Gastrocnemius medialis (tissue), 4 donors: ENCODE results near the gene HSPA6.

ENCODE experiments used
- POLR2A ChIP-seq, 2 donors: fragments of 450-650 bp; IDR thresholded peaks; one replicate each; pipeline ENCODE4 v1.6.1; 2017; ENCODE audit warnings: antibody characterized with exemption in 2 of 2, mild to moderate bottlenecking in 2 of 2, moderate library complexity in 2 of 2
- TF ChIP-seq, protein P1 (sequence below), 5 experiments: fragments of 450-650 bp in 3 of 5; fragments of 200-600 bp in 2 of 5; sonication (generic) in 2 of 5; IDR thresholded peaks in 4 of 5; conservative IDR thresholded peaks in 1 of 5; 1 replicate in 4 of 5; 2 replicates in 1 of 5; pipeline ENCODE4 v1.5.1; 2016 to 2019; ENCODE audit warnings: antibody characterized with exemption in 5 of 5, mild to moderate bottlenecking in 3 of 5, moderate library complexity in 3 of 5

DNA sequence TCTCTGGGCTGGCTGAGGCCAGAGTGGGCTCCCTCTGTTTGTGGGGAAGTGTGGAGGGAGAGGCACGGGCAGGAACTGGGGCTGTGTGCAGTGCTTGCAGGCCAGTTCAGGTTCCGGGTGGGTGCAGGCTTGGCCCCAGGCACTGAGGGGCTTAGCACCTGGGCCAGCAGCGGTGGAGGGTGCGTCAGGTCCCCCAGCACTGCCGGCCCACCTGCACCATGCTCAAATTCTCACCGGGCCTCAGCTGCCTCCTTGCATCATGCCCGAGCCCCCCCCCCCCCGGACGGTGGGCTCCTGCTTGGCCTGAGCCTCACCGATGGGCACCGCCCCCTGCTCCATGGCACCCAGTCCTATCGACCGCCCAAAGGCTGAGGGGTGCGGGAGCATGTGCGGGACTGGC, 45.4 kb upstream of the HSPA6 start:
- TF ChIP-seq, protein P1, sequence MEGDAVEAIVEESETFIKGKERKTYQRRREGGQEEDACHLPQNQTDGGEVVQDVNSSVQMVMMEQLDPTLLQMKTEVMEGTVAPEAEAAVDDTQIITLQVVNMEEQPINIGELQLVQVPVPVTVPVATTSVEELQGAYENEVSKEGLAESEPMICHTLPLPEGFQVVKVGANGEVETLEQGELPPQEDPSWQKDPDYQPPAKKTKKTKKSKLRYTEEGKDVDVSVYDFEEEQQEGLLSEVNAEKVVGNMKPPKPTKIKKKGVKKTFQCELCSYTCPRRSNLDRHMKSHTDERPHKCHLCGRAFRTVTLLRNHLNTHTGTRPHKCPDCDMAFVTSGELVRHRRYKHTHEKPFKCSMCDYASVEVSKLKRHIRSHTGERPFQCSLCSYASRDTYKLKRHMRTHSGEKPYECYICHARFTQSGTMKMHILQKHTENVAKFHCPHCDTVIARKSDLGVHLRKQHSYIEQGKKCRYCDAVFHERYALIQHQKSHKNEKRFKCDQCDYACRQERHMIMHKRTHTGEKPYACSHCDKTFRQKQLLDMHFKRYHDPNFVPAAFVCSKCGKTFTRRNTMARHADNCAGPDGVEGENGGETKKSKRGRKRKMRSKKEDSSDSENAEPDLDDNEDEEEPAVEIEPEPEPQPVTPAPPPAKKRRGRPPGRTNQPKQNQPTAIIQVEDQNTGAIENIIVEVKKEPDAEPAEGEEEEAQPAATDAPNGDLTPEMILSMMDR (IDR thresholded peaks at IDR 0.05 in 4 of 5, conservative IDR thresholded peaks at IDR 0.05 in 1 of 5) = no peak
- no peak for TF ChIP-seq POLR2A (IDR thresholded peaks at IDR 0.05)
